ENCODE data around the gene TENM3. TPM values are rescaled to one million over a fixed set of nuclear protein-coding genes. Genes with fewer than 3 reads are reported as not detected.

TENM3 gene
- polyA plus RNA-seq, 1 of the 3 experiments (the other 2 are of a cell fraction), result 10.4 TPM

DNA sequence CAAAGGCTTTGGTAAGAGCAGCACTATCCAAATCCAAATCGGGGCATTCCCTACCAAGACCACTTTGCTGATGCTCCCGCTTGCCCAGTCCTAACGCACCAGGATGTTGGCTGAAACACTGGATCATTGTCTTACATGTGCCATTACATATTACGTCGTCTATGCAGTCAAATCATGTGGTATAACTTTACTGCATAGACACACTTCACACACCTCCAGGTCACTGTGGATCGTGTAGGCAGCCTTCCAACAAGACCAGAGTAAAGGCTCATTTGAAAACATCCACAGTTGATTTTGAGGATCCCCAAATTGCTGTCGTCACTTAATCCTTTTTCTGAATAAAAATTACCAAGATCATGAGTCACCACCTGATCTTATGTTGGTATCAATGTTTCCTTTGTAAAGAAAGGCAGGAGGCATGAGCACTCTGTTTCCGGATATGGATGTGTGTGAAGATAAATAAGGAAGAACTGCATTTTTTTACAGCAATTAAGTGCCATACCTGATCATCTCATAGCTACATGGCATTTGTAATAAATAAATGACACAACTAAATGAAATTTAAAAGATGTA, 18.5 kb downstream of the TENM3 start:
- no peaks in the 10 kb centered on the region for H3F3A ChIP-seq (replicated peaks; ENCODE audit: insufficient read depth)
- CTCF ChIA-PET, result interaction anchor here (0.6 kb wide), 1 partner anchor 545 kb away, joined by 3 read pairs; no protein-coding TSS in a partner anchor
- TF ChIP-seq EP300 (IDR thresholded peaks at IDR 0.05; ENCODE audit: borderline replicate concordance in 1 of 2, low read depth in 1 of 2, low read length in 1 of 2) (no peak), FOSL2 (IDR thresholded peaks at IDR 0.05; ENCODE audit: borderline replicate concordance, low read depth) (0 out of 2 replicates have a peak, but pooled peaks have one; percentile 7), RXRA (IDR thresholded peaks at IDR 0.05; ENCODE audit: borderline replicate concordance, low read depth) (no peak), TCF12 (IDR thresholded peaks at IDR 0.05) (no peak)
- TF ChIP-seq, protein P1, sequence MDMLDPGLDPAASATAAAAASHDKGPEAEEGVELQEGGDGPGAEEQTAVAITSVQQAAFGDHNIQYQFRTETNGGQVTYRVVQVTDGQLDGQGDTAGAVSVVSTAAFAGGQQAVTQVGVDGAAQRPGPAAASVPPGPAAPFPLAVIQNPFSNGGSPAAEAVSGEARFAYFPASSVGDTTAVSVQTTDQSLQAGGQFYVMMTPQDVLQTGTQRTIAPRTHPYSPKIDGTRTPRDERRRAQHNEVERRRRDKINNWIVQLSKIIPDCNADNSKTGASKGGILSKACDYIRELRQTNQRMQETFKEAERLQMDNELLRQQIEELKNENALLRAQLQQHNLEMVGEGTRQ (IDR thresholded peaks at IDR 0.05; ENCODE audit: borderline replicate concordance, low read depth, low read length), result no peak

DNA sequence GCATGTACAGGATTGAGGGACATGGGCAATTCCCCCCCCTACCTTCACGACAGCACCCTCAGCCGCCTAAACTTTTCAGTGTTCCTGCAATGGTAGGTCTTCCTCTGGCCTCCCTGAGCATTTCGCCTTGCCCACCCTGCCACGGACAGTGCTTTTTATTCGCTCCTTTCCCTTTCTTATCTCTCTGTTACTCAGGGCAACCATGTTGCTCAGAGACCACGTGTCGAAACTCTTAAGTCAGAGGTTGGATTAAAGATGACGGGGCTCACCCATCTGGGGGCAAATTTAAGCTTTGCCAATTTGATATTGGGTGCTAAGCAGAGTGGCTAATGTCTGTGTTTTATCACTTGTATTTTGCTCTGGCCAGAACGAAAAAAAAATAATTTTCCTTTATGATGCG, 20.4 kb downstream of the TENM3 start:
- Histone ChIP-seq H3K9me3 (no peaks in the 10 kb centered on the region), H4K20me1 (ENCODE audit: insufficient read depth) (no peaks in the 10 kb centered on the region), H3F3A (replicated peaks; ENCODE audit: insufficient read depth) (no peaks in the 10 kb centered on the region), H3K79me2 (ENCODE audit: insufficient read depth) (no peaks in the 10 kb centered on the region), H3K4me2 (no peak overlapping the region), H3K4me3 (ENCODE audit: low read depth in 2 of 2, low read length in 1 of 2) (no peak overlapping the region), H3K9ac (no peak overlapping the region), H2AFZ (ENCODE audit: low read depth) (no peak overlapping the region), H3K27ac (ENCODE audit: low read depth in 2 of 2, low read length in 1 of 2) (no peak overlapping the region), H3K4me1 (ENCODE audit: control insufficient read depth in 1 of 2, insufficient read depth in 2 of 2, low read depth in 1 of 2, low read length in 1 of 2) (peaks cover 0 to 3% of the 10 kb centered on the region in 2 experiments; a peak in 1 of 4 replicates), H3K36me3 (replicated peaks in 1 of 2; ENCODE audit: control insufficient read depth in 1 of 2, insufficient read depth in 2 of 2, low read length in 1 of 2) (no peaks in the 10 kb centered on the region), H3K27me3 (ENCODE audit: insufficient read depth) (no peaks in the 10 kb centered on the region), H3K9me2 (no peaks in the 10 kb centered on the region)
- POLR2A ChIA-PET, result no interaction called here
- no peak for DNase-seq
- WGBS (ENCODE audit: low lambda C conversion rate), result 86% methylated on average over 10 of the region's 10 CpGs
- CTCF ChIA-PET, result no interaction called here
- TF ChIP-seq NFIC (IDR thresholded peaks at IDR 0.05; ENCODE audit: borderline replicate concordance), result no peak
- no peak for TF ChIP-seq RCOR1 (IDR thresholded peaks at IDR 0.05; ENCODE audit: low read length)
- TF ChIP-seq, protein P2, sequence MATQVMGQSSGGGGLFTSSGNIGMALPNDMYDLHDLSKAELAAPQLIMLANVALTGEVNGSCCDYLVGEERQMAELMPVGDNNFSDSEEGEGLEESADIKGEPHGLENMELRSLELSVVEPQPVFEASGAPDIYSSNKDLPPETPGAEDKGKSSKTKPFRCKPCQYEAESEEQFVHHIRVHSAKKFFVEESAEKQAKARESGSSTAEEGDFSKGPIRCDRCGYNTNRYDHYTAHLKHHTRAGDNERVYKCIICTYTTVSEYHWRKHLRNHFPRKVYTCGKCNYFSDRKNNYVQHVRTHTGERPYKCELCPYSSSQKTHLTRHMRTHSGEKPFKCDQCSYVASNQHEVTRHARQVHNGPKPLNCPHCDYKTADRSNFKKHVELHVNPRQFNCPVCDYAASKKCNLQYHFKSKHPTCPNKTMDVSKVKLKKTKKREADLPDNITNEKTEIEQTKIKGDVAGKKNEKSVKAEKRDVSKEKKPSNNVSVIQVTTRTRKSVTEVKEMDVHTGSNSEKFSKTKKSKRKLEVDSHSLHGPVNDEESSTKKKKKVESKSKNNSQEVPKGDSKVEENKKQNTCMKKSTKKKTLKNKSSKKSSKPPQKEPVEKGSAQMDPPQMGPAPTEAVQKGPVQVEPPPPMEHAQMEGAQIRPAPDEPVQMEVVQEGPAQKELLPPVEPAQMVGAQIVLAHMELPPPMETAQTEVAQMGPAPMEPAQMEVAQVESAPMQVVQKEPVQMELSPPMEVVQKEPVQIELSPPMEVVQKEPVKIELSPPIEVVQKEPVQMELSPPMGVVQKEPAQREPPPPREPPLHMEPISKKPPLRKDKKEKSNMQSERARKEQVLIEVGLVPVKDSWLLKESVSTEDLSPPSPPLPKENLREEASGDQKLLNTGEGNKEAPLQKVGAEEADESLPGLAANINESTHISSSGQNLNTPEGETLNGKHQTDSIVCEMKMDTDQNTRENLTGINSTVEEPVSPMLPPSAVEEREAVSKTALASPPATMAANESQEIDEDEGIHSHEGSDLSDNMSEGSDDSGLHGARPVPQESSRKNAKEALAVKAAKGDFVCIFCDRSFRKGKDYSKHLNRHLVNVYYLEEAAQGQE (IDR thresholded peaks at IDR 0.05; ENCODE audit: low read depth, low read length), result no peak
- TF ChIP-seq FOXJ3 (CRISPR knock-in tag; IDR thresholded peaks at IDR 0.05), result no peak
- TF ChIP-seq YY1 (IDR thresholded peaks at IDR 0.05; ENCODE audit: low read depth), result no peak
- no peak for TF ChIP-seq TEAD4 (IDR thresholded peaks at IDR 0.05; ENCODE audit: borderline replicate concordance, insufficient read depth)
- no peak for TF ChIP-seq TCF12 (IDR thresholded peaks at IDR 0.05)
- TF ChIP-seq SMC3 (IDR thresholded peaks at IDR 0.05; ENCODE audit: low read depth, low read length), result no peak
- TF ChIP-seq MEF2A (IDR thresholded peaks at IDR 0.05; ENCODE audit: borderline replicate concordance, low read depth), result no peak
- TF ChIP-seq POLR2AphosphoS5 (IDR thresholded peaks at IDR 0.05; ENCODE audit: low read depth, low read length), result no peak
- TF ChIP-seq, protein P1 (IDR thresholded peaks at IDR 0.05; ENCODE audit: borderline replicate concordance, low read depth, low read length), result no peak
- no peak for TF ChIP-seq TAF1 (IDR thresholded peaks at IDR 0.05; ENCODE audit: borderline replicate concordance, low read depth, low read length)
- TF ChIP-seq NRF1 (IDR thresholded peaks at IDR 0.05; ENCODE audit: low read depth, low read length), result no peak
- TF ChIP-seq, protein P3, sequence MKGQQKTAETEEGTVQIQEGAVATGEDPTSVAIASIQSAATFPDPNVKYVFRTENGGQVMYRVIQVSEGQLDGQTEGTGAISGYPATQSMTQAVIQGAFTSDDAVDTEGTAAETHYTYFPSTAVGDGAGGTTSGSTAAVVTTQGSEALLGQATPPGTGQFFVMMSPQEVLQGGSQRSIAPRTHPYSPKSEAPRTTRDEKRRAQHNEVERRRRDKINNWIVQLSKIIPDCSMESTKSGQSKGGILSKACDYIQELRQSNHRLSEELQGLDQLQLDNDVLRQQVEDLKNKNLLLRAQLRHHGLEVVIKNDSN (IDR thresholded peaks at IDR 0.05; ENCODE audit: borderline replicate concordance, low read depth), result no peak
- TF ChIP-seq, protein P4, sequence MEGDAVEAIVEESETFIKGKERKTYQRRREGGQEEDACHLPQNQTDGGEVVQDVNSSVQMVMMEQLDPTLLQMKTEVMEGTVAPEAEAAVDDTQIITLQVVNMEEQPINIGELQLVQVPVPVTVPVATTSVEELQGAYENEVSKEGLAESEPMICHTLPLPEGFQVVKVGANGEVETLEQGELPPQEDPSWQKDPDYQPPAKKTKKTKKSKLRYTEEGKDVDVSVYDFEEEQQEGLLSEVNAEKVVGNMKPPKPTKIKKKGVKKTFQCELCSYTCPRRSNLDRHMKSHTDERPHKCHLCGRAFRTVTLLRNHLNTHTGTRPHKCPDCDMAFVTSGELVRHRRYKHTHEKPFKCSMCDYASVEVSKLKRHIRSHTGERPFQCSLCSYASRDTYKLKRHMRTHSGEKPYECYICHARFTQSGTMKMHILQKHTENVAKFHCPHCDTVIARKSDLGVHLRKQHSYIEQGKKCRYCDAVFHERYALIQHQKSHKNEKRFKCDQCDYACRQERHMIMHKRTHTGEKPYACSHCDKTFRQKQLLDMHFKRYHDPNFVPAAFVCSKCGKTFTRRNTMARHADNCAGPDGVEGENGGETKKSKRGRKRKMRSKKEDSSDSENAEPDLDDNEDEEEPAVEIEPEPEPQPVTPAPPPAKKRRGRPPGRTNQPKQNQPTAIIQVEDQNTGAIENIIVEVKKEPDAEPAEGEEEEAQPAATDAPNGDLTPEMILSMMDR (IDR thresholded peaks at IDR 0.05), result no peak
- no peak for TF ChIP-seq EP300 (IDR thresholded peaks at IDR 0.05; ENCODE audit: borderline replicate concordance in 1 of 2, low read depth in 1 of 2, low read length in 1 of 2)
- no peak for TF ChIP-seq RAD21 (IDR thresholded peaks at IDR 0.05; ENCODE audit: low read length)

More for the DNA sequence above, 18.5 kb downstream of the TENM3 start:
- Histone ChIP-seq H3K36me3 (replicated peaks in 1 of 2; ENCODE audit: control insufficient read depth in 1 of 2, insufficient read depth in 2 of 2, low read length in 1 of 2) (no peaks in the 10 kb centered on the region), H3K4me3 (ENCODE audit: low read depth in 2 of 2, low read length in 1 of 2) (no peak overlapping the region), H4K20me1 (ENCODE audit: insufficient read depth) (no peaks in the 10 kb centered on the region), H3K79me2 (ENCODE audit: insufficient read depth) (no peaks in the 10 kb centered on the region), H3K4me1 (ENCODE audit: control insufficient read depth in 1 of 2, insufficient read depth in 2 of 2, low read depth in 1 of 2, low read length in 1 of 2) (peaks cover 0 to 3% of the 10 kb centered on the region in 2 experiments; a peak in 1 of 4 replicates), H3K9ac (no peak overlapping the region), H3K4me2 (no peak overlapping the region), H2AFZ (ENCODE audit: low read depth) (no peak overlapping the region), H3K9me2 (no peaks in the 10 kb centered on the region), H3K27ac (ENCODE audit: low read depth in 2 of 2, low read length in 1 of 2) (no peak overlapping the region), H3K9me3 (no peaks in the 10 kb centered on the region), H3K27me3 (ENCODE audit: insufficient read depth) (no peaks in the 10 kb centered on the region)
- no peak for DNase-seq
- 91% methylated on average over 8 of the region's 8 CpGs for WGBS (ENCODE audit: low lambda C conversion rate)
- POLR2A ChIA-PET, result no interaction called here
